ENCODE measurements around the gene E2F3.

Gene E2F3

DNA sequence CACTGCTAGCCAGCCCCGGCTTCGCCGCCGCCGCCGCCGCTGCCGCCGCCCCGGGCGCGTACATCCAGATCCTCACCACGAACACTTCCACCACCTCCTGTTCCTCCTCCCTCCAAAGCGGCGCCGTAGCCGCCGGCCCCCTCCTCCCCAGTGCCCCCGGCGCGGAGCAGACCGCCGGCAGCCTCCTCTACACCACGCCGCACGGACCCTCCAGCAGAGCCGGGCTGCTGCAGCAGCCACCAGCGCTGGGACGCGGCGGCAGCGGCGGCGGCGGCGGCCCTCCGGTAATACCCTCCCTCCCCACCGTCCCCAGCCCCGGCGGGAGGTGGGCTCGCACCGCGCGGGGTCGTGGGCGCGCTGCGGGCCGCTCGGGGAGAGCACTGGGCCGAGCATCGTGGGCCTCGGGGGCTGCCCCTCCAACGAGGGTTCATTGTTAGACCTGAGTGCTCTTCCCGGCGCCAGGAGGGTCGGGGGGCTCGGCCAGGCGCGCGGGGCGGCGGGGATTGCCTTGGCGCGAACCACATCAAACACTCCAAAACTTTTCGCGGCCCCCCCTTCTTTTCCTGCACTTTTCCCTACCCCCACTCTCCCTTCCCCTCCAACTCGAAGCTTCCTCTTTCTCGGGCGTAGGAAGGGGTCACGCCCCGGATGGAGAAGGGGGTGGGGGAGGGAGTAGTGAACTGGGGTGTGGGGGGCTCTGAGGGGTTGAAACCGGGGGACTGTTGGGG lies 827 bp downstream of the E2F3 start:
- peak; percentile 37 for DNase-seq

DNA sequence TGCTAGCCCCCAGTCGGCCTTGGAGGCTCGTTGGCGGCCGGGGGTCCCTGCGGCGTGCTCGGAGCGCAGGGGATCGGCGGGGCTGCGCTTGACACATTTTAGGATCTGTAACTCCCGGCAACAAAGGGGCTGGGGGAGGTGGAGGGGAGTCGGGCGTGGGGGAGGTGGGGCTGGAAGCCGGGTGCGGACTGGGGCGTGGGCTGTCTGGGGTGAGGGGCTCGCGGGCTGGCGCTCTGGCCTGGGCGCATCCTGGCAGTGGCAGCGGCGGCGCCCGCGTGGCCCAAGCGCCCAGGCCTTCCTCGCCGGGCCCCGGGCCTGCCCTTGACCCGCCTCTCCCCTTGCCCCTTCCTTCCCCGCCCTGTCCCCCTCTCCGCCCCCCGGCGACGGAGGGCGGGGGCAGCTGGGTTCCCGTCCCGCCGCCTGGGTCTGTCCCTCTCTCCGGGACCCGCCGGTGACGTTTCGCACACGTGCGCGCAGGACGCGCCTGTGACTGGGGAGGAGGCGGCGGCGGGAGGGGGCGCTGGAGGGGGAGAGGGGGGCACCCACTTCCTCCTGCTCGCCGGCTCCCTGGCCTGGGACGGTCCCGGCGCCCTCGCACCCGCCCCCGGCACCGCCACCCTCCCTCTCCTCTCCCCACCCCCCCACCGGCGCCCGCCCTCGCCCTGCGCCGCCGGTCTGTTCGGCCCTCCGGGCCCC lies 1.5 kb downstream of the E2F3 start:
- DNase-seq = peak; percentile 91

DNA sequence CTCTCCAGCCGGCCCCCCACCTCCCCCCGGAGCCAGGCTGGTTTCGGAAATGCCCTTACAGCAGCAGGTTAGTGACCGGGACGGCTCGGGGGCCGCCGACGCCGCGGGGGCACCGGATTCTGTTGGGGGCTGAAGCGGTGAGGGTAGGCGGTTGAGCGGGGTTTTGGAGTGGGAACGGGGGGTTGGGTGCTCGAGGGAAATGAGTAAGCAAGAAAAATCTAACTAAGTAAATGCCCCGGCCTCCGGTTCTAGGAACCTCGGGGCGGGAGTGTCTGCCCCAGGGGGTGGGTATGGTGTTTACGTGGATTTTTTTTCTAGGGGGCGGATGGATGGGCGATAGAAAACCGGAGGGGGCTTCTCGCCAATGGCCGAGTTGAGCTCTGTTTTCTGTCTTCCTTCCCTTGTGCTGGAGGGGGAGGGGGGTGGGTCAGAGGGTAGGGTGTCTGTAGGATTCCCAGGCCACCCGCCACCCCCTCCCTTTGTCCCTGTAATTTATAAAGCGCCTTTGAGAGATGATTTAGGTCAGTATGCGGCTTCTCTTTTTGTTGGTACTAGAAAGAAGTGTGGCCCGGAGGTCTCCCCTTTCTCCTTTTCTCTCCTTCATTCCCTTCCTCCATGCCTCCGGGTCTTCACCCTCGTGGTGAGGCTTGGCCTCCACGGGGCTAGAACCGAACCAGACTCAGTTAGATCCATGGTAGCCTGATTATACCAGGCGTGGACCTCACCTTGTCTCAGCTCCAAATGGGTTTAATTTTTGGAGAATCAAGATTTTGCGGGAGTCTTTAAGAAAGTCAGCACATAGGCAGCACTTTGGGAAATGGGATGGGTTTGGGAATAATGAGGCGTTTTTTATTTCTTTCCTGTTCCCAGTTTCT lies 2.3 kb downstream of the E2F3 start:
- DNase-seq = peak; percentile 68

DNA sequence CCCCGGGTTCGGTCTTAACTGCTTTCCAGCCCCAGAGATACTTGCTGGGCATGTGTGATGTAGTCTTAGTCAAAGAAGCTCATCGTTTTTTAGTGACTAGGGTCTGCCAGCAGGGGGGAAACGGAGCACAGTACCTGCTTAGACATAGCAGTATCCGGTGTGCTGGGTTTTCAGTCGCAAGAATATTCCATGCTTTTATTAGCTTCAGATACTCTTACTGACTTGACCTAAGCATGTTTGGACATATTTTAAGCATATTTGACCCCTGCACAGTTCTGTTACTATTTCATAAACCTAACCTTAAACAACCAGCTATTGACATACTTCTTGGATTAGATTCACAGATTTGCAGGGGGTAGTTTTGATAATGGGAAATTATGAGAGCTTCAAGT lies 3.0 kb downstream of the E2F3 start:
- peak; percentile 76 for DNase-seq

DNA sequence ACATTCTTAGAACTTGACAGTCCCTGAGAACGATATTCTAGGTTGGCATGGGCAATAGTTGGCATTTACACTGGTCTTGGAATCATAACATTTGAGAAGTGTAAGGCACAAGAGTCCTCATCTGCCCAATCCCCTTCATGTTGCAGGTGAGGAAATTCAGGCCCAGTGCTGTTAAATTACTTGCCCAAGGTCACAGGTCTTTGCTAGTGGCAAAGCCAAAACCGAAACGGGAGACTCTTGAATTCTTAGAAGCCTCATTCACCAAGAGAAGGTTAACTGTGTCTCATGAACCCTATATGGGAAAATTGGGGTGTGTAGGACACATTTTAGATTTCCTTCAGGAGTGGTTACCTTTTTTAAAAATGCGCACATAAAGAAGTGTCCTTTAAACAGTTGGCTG lies 7.2 kb downstream of the E2F3 start:
- no peak for DNase-seq

DNA sequence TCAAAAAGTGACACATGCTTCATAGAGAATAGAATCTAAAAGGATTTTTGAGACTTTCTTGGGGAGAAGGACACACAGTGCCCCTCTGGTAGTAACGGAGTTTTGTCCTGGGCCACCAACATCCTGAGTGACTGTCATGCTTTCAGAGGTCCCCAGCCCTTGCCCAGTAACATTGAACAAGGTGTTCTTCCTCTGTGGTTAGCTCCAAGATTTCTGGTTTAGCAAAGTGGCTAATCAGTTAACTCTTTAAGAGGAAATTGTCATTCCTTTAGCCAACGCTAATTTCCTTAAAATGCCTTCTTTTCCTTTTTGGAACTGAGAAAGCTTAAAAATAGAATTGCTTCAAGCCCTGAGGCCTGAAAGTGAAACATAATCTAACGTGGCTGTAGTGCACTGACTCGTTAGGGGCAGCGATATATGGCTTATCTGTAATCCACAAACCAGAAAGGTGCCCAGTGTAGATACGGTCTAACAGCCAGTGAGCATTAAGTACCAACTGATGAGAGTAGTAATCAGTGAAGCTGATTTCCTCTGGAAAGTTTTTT lies 7.8 kb downstream of the E2F3 start:
- DNase-seq = peak; percentile 26

DNA sequence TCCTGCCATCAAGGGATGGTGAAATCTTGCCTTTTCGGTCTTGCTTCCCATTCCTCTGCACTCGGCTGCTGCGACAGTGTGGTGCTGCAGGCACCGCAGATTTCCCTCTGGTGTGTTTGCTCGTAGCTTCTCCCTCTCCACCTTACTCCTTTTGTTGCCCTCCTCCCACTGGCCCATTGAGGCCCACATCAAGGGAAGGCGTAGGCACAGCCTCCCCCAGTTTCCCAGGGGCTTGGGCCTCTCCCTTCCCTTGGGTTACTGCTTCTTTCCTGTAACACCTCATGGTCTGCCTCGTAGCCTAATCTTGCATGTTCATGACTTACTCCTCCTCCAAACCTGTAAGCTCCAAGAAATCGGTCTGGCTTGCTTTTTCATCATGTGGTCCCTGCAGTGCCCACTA lies 9.9 kb downstream of the E2F3 start:
- DNase-seq = no peak

DNA sequence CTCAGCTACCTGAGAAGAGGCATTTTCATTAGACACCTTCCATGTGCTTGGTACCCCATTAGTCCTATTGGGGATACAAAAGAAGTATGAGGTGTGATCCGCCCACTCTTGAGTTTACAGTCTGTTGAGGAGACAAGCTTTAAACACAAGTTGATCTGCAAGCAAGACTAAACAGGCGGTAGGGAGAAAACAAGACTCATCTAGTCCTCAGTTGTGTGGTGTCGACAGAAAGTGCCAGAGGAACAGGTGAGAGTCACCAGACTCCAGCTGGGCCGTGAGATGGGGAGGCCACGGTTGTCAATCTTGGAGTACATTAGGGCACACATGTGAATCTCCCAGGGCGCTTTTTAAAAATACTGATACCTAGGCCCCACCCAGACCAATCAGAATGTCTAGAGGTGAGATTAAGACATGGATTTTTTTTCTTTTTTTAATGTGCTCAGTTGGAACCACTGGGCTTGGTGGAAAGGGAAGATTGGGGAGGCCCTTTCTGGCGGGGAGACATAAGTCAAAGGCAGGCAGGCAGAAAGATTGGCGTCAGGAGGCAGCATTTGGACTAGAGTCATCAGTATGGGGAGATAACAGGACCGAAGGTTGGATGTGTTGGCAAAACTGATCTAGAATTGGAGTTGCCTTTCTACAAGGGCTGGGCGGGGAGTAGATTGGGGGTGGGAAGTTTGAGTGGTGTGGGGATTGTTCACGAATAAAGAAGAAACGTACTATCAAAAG lies 10.4 kb downstream of the E2F3 start:
- DNase-seq = no peak

DNA sequence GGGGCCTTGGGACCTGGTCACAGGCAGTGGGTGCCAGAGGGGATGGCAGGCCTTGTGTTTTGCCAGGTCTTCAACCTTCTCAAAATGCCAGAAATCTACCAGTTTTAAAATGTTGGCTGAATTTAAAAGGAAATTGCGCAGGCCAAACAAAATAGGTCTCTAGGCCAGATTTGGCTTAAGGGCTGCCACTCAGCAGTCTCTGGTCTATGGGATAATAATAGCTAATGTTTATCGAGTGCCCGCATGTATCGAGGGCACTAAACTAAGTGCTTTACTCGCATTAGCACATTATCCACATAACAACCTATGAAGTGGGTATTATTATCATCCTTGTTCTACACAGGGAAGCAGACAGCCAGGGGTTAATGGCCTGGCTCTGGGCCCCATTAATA lies 11.0 kb downstream of the E2F3 start:
- DNase-seq = no peak

DNA sequence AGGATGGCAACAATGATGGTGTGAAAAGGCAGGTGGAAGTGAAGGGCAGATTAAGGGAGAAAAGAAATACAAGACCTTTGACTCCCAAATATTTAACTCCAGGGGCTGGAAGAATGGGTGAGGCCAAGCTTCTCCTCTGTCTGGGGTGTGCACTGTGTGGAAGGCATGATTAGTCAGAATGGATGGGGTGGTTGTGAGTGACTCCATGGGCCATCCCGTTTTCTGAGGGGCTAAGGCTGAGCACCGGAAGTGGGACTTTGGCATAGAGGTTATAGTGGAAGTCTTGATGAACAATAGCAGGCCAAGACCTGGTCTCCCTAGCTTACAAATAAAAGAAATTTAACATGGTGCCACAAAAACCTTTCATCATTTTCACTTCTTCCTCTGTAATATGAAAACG lies 12.1 kb downstream of the E2F3 start:
- DNase-seq = no peak

DNA sequence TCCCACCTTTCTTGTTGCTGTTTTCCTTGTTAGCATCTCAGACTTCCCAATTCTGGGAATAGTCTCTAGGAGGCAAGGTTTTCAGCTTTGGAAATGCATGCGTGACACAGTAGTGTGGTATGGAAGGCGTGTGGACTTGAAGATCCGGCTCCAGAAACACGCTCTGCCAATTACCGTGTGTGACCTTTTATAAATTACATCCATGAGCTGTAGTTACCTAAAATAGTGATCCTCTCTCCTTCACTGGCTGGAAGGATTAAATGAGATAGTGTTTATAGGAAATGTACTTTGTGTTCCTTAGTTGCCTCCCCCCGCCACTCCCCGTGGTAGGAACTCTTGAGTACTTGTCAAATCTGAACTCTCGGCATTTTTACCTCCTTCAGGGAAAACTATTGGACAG lies 13.0 kb downstream of the E2F3 start:
- DNase-seq = no peak

DNA sequence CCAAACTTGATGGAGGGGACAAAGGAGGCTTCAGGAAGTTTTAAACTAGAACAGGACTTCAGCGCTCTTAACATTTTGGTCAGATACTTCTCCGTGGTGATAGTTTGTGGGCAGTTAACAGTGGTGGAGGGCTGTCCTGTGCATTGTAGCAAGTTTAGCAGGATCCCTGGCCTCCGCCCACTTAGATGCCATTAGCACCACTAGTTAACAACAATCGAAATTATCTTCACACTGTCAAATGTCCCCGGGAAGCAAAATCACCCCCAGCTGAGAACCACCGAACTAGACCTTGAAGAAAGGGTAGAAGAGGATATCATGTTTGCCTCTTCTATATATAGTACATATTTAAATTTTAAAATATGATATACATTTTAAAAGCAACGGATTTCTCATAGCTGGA lies 13.6 kb downstream of the E2F3 start:
- DNase-seq = no peak

DNA sequence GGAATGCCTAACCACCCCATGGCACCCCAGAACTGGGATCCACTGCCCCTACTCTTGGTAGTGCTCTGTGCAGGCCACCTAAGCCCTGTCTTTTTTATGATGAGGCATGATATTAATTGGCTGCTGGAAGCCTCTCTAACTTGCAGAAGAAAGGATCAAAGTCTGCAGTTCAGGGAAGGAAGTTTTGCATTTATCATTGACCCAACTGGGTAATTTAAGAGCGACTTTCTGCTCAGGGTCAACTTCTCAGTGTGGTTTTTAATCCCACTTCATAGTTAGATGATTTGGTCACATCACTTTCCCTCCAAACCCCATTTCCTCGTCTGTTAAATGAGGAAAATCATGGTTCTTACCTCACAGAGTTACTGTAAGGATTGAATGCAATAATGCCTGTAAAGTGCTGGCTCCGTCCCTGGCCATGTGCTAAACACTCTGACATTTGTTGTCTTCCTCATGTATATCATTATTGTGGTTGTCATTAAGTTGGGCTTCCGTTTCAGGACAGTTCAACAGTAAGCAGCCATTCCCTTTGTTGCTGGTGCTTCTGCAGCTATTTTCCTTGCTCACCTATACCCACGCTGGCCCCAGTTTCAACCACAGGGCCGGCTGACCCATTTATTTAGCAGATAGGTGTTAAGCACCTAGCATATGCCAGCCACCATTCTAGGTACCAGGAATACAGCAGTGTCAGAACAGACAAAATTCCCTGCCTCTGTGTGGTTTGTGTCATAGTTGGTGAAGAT lies 14.2 kb downstream of the E2F3 start:
- DNase-seq = no peak

DNA sequence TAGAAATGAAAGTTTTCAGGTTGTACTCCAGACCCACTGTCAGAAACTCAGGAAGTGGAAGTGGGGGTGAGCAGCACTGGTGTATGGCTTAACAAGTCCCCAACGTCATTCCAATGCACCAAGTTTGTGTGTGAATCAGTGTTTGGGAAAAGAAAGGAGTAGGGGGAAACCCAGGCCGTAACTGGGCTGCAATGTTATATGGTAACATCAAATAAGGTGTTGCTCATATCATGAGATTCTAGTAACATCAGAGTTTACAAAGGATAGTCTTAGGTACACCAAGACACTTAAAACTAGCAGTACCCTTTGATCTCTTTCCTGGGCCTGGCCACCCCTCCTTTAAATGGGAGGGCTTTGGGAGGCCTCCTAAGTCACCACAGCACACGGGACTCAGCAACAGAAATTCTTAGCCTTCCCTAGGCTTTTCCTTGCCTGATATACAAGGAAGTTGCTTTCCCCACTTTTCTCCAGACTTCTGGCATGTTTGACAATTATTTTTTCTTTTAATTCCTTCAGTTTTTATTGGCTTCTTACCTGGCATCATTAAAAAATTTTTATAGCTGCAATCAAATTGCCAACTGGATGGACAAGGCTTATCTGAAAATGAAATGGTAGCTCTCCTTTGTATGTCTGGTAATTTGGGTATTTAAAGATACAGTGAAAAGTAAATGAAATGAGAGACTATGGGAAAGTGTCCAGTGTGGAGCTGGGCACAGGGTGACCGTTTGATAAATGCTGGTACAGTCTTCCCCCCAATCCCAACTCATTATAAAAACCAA lies 15.1 kb downstream of the E2F3 start:
- DNase-seq = peak; percentile 9

DNA sequence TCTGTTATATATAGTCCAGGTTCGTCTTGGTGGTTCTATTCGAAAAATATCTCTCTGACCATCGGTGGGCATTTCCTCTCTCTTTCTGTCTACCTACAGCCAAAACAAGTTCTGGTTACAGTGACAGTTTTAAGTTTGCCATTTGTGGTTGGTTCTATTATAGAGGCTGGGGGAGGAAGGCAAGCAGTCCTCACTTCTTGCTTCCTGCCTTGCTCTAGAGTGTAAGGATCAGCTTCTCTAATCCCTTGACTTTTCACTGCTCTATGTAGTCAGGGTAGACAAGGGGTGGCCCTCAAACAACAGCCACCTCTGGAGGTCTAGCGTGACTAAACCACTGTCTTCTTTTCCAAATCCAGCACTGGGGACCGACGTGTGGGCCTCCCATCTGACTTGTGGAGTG lies 16.1 kb downstream of the E2F3 start:
- no peak for DNase-seq

DNA sequence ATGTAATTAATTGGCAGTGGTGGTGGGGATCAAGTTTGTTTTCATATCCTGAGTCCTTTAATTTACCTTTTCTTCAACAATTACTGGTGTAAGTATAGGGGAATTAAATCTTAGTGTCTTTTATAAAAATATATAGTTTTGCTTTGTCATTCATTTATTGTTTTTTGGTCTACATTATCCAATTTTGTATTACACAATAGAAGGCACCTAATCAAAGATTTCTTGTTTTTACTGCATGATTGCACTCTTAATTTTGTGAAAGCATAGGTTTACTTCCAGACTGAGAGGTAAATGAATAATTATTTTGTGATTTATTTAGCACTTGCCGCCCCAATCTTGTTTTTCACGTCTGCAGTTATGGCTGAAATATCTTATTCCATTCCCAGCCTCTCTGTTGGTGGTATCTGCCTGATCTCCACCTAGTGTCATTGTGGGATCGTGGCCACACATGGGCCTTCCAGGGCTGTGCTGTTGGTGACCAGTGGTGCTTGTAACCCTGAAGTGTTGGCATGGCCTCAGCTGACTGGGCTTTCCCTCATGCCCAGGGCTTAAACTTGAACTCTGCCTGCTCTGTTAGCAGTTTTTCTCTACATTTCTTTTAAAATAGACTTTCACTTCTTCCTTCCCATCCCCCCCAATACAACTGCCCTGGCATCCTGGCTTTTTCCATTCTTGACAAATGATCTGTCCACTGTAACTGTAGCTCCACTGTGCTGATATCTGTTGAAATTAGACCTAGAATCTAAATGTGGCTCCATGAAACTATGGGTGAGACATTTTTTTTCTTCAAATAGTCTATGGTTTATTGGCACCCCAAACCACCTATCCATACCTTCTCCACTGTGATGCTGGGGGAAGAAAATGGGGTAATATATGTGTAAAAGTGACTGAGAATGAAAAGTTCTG lies 24.8 kb downstream of the E2F3 start:
- no peak for DNase-seq

DNA sequence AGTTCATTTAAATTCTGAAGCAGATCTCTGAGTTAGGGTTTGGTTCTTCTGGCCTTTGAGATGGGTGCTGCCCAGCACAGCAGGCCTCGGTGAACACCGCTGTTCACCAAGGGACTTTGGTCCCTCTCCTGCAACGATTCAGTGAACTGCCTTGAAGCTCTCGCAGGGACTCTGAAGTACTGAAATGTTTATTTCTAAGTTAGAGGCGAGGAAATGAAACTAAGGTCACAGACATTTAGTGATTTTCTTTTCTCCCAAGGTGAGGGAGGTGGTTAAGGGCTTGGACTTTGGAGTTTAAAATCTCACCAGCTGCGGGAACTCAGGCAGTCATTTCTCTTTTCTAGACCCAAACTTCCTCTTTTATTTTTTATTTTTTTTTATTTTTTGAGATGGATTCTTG lies 26.2 kb downstream of the E2F3 start:
- DNase-seq = no peak

DNA sequence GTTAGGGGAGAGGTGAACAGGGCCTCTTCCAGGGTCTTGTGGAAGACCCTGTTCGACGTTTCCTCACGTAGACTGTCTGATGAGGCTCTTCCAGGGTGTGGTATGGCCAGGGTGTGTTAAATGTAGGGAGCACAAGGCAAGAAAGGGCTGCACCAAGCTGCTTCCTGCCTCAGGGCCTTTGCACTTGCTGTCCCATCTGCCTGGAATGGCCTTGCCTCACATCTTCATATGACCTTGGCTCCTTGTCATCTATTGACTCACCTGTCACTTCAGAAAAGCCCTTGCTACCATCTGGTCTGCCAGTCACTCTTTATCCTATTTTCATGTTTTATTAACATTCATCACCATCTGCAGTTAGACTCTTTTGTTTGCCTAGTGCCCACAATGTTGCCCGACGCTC lies 31.0 kb downstream of the E2F3 start:
- no peak for DNase-seq

DNA sequence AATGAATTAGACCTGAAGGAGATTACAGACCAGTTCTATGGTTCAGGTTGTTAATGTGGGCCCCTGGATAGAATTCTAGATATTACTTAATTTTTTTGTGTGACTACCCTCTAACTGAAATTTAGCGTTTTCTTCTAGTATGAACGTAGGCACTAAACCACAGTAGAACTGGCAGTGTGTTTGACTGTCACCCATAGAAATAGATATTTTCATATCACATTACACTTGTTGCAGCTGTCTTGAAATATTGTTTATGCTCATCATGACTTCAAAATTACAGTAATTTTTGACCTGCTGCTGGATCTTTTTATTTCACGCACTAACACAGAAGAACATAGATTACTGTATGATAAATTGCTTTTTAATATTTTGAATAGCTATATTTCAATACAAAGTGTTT lies 31.6 kb downstream of the E2F3 start:
- DNase-seq = no peak

DNA sequence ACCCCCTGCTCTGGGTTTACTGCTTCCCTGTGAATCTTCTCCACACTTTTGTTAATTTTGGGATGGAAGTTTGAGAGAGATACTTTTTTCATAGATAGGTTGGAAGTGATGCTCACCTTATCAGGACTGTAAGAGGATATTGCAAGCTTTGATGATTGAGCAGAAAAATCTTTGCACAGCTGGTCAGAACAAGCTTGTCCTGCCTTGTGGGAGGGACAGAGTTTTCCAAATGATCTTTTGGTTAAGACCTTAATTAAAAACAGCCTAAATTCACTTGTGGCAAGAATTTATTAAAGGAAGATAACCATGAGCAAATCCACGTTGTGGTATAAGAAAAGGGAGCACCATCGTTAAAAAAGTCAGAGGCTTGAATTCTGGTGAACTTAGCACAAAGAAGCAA lies 32.2 kb downstream of the E2F3 start:
- DNase-seq = no peak
